NOMO-1 (cell line): ENCODE measurements around the gene TROAP.
"Not testable (repeated sequence)": the region's sequence is repeated elsewhere in the genome, so short reads cannot be mapped to it uniquely, and the experiment has no call there.

Experiments
- DNase-seq, 2 experiments: peaks; one replicate each; lab custom pipeline; 2025; ENCODE audit not compliant: unreplicated experiment in 2 of 2; lab: John Stamatoyannopoulos, UW

Gene TROAP

GRCh38 chr12:49366096-49366651 lies 43.1 kb downstream of the TROAP start:
- no peak for DNase-seq

GRCh38 chr12:49366652-49367380 lies 43.8 kb downstream of the TROAP start:
- DNase-seq, result peak; percentile 83 to 90

GRCh38 chr12:49367381-49368239 lies 44.6 kb downstream of the TROAP start, which contains the start of gene SPATS2:
TSS of gene SPATS2 (plus strand) at chr12:49367462. CDS start at chr12:49461013, 93,551 bp downstream.
- DNase-seq, result no peak

DNA sequence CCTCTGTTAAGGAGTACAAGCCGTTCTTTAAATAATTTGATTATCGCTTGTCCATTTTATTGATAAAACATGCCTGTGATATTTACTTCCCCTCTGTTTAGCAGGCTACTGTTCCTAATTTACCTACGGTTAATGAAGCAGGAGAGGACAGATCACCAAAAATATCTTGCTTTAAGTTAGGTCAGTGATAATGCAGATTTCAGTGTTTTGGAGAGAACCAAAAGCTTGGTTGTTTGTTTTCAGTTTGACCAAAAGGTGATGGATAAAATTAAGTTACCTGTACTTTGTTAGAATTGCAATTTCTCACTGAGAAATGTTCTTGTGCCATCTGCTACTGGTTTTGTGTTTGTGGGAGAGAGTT lies 45.2 kb downstream of the TROAP start:
- no peak for DNase-seq

DNA sequence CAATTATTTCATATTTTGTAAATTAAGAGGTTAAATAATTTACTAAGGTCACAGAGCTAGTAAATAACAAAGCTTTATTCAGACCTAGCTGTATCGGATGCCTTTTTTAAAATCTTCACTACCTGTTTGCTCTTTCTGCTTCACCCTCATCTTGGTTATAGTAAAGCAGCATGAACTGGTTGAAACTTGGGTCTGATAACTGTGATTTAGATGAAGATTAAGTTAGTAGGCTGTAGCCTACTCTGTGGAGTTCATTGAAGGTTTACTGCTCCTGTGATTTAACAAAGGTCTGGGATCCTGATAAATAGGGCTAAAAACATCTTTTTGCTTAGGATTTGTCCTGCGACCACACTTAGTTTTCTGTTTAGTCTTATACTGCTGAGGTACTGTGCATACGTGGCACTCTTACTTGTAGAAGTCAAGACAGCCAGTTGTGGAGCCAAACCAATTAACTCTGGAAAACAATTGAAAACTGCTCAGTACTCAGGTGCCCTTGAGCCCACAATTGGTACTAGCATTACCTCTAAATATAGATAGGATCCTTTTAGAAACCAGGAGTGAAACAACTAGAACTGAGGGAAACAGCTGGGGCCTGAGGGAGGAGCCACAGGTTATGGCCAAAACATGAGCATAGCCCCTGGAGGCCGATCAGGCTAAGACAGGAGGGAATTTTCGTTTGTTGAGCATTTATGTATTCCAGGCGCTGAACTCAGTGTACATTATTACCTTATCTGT lies 46.5 kb downstream of the TROAP start:
- DNase-seq, result peak; percentile 53 to 65

DNA sequence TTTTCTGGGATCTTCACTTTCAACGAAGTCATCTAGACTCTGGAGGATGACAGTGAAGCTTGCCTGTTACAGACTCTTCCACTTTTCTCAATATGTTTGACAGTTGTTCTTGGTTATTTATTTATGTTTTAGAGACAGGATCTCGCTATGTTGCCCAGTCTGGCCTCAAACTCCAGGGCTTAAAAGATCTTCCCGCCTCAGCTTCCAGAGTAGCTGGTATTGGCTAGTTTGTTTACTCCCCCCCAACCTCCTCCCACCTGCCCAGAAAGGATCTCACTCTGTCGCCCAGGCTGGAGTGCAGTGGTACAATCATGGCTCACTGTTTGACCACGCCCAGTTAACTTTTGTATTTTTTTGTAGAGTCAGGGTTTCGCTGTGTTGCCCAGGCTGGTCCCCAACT lies 47.5 kb downstream of the TROAP start:
- DNase-seq, result no peak

DNA sequence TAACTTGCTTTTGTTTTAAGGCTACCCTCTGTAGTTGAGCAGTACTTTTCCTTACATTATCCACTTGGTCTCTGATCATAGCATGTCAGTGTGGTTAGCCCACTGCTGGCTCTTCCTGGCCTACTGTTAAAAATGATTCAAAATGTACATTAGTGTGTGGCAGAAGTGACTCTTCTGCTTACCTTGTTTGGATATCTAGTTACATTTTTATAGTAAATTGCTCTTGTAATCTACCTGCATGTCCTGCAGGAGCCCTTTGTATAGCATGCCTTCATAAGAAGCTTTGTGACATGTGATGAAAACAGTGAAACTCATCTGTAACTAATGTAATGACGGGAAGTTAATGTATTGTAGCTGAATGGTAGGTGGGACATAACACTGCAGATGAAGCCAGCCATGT lies 52.4 kb downstream of the TROAP start:
- DNase-seq, result no peak

GRCh38 chr12:49377386-49377785 lies 54.3 kb downstream of the TROAP start:
- no peak for DNase-seq

DNA sequence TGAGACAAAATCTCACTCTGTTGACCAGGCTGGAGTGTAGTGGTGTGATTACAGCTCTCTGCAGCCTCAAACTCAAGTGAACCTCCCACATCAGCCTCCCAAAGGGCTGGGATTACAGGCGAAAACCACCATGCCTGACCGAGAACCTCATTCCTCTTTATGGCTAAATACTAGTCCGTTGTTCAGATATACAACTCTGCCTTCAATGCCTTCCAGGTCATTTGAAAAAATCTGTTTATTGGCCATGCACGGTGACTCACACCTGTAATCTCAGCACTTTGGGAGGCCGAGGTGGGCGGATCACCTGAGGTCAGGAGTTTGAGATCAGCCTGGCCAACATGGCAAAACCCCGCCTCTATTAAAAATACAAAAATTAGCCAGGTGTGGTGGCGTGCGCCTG lies 57.1 kb downstream of the TROAP start:
- not testable (repeated sequence) for DNase-seq
